Posterior vena cava (tissue), 2 donors: Measurements from ENCODE around the gene FAM168A. TPM values are rescaled to one million over a fixed set of nuclear protein-coding genes. Genes with fewer than 3 reads are reported as not detected.
"Not testable (repeated sequence)": the region's sequence is repeated elsewhere in the genome, so short reads cannot be mapped to it uniquely, and the experiment has no call there.

ENCODE experiments used
- DNase-seq: peaks from one replicate; pipeline ENCODE4 v3.0.0-alpha.2; 2020; ENCODE audit warnings: low spot score
- intact Hi-C, 2 donors: fragments of 100-400 bp; cut with DNase I; formaldehyde crosslinking; loops; one replicate each; pipeline versions ENCODE4 v1.14.1 to v1.14.2; 2022 to 2023
- total RNA-seq, 2 donors: library from RNA; stranded (reverse); fragmentation: NEBNext Ultra II Directional; extraction: Animal tissue kit (Norgen Biotek cat#: 25700); gene quantifications; one replicate each; pipeline ENCODE4 v1.2.1, GENCODE V29; 2021
- donor health status: DM: yes; HTN: yes; CAD: no.
- donor health status: DM: yes; HTN: yes; CAD: no.

Gene FAM168A
- total RNA-seq, 2 donors from 2014 or later = 32.7 to 38.3 TPM

DNA sequence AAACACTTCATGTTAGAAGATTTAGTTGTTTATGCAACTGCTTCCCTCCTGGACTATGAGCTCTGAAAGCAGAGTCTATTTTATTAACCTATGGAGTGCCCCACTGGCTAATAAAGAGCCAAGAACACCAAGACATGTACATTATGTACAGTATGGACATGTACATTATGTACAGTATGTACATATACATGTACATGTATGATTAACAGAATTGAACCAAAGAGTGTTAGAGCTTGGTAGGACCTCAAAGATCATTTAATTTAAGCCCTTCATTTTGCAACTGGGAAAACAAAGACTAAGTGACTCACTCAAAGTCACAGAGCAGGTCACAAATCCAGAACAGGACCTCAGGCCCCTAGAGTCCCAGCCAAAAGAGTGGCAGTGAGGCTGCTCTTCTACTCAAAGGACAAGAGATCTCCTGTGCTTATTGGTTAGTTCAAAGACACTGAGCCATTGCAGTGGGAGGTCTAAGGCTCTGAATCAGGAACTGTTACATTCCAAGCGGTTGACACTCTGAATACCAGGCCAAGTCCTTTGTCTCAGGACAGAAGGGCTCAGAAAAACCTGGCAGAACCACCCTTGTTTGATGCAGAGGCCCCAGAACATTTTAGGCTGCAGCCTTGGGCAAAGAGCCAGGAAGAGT lies 103.8 kb downstream of the FAM168A start:
- no peak for DNase-seq
- intact Hi-C loops = no loop called here

DNA sequence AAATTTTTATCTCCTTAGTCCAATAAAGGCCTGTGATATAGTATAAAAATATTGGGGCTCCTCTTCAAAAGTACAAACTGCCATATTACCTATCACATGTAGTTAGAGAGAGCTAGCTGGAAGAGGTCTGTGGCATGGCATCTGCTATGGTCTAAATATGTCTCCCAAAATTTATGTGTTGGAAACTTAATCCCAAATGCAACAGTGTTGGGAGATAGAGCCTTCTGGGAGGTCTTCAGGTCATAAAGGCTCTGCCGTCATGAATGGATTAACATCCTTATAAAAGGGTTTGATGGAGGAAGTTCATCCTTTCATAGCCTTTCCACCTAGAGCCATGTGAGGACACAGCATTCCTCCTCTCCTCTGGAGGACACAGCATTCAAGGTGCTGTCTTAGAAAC lies 116.3 kb downstream of the FAM168A start:
- intact Hi-C loops = no loop called here
- no peak for DNase-seq

DNA sequence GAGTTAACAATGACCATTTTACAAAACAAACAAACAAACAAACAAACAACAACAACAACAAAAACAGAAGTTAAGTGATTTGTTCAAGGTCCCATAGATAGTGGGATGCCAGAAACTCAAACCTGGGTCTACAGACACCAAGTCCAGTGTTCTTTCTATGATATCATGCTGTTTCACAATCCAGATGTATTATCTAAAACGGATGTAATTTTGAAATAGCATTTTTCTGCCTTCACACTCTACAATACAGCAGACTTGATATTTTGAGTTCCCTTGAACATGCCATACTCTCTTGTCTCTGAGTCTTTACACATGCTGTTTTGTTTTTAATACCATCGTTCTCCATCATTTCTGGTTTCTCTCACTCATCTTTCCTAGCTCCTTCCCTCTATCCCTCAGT lies 117.2 kb downstream of the FAM168A start:
- DNase-seq = no peak

DNA sequence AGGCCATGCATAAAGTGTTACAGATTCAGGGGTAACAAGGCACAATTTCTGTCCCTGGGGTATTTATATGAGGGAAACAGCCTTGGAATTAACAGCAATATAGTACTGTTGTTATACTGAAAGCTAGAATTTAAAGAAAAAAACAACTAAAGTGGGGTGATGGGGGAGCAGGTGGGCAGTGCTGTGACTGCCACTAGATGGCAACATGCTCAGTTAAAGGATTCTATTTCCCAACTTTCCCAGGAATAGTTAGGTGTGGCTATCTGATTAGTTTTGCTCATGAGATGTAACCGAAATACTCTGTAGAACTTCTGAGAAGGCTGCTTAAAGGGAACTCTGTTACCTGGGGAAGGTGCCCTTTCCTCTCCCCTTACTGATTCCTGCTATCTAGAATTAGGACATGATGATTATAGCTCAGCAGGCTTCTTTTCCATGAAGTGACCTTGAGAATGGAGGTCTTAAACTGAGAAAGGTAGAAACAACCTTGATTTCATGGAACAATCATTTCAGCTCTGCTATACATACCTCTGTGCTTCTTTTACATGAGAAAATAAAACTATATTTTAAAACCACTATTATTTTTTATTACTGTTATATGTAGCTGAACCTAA lies 119.1 kb downstream of the FAM168A start:
- intact Hi-C loops = no loop called here

More for the DNA sequence above, 117.2 kb downstream of the FAM168A start:
- intact Hi-C loops = no loop called here

DNA sequence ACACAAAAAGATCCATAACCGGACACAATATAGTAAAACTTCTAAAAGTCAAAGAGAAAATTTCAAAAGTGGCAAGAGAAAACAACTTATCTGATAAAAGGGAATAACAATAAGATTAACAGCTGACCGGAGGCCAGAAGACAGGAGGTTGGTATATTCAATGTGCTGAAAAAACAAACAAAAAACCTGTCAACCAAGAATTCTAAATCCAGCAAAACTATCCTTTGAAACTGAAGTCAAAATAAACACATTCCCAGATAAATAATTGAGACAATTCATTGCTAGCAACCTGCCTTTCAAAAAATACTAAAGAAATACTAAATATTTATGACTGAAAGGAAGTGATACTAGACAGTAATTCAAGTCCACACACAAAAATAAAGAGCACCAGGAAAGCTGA lies 120.4 kb downstream of the FAM168A start:
- intact Hi-C loops = no loop called here
- DNase-seq = no peak

More for the DNA sequence above, 119.1 kb downstream of the FAM168A start:
- no peak for DNase-seq

DNA sequence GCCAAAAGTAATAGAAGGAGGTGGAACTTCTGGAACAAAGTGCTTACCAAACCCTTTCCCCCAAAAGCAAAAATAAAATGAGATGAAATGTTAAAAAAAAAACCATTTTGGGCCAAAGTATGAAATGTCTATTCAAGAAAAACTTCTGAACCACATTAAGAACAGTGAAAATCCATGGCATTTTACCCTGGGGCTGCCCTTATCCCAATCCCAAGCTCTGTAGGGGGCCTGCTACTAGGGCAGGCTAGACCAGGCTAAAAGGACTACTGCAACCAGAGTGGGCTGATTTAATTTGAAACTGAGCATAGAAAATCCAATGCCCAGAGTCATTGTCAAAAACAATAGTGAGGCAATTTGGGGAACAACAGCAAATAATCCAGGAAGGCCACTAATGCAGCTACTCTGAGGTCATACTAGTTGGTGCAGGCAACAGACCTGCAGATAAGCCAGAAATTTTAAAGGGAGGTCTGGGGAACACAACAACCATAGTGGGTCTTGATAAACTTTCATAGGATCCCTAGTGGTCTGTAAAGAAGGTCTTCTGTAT lies 122.3 kb downstream of the FAM168A start:
- intact Hi-C loops = no loop called here
- DNase-seq = no peak

DNA sequence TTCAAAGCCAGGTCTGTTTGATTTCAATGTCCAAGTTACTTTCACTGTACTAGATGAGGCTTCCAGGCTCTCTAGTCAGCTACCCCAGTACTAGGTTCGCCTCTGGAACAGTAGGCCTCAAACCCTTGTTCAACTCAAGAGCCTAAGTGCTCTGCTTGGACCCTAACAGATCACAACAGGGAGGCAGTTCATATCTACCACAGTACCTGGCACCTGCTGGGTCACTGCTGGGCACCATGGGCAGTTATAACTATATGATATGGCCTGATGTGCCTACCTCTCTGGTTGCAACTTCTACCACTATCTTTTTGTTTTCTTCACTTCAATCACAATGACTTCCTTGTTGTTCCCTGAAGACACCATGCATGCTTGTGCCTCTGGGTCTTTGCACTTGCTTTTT lies 124.7 kb downstream of the FAM168A start:
- intact Hi-C loops = no loop called here
- no peak for DNase-seq

DNA sequence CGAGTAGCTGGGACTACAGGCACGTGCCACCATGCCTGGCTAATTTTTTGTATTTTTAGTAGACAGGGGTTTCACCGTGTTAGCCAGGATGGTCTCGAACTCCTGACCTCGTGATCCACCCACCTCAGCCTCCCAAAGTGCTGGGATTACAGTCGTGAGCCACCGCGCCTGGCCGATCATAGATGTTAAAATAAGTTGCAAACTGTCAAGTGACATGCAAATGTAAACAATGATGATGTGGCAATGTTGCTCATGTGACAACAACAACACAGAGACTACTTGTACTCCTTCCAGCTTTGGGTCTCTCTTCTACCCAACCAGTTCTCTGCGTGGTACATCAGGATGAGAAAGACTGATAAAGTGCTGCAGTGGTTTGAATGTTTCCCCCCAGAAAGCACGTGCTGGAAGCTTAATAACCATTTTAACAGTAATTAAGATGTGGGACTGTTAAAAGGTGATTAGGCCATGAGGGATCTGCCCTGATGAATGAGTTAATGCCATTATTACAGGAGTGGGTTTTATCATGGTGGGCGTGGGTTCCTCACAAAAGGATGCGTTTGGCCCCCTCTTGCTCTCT lies 127.8 kb downstream of the FAM168A start:
- intact Hi-C loops, DNase-seq: not testable (repeated sequence)

DNA sequence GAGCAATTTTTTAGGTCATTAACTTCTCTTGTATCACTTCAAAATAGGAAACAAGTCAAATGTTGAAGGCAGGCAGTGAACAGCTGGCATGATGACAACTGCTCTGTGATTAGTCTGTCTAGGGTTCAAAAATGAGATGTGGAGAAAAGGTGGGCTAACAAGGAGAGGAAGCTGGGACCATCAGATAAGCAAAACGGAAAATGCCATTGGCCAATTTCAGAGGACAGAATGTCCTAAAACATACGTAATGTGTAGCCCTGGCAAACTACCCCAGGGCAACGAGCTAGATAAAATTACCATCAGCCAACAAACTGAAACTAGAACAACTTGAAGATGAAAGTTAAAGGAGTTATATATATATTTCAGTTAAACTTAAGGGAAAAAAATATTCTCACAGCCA lies 128.5 kb downstream of the FAM168A start:
- intact Hi-C loops = no loop called here
- DNase-seq = no peak

DNA sequence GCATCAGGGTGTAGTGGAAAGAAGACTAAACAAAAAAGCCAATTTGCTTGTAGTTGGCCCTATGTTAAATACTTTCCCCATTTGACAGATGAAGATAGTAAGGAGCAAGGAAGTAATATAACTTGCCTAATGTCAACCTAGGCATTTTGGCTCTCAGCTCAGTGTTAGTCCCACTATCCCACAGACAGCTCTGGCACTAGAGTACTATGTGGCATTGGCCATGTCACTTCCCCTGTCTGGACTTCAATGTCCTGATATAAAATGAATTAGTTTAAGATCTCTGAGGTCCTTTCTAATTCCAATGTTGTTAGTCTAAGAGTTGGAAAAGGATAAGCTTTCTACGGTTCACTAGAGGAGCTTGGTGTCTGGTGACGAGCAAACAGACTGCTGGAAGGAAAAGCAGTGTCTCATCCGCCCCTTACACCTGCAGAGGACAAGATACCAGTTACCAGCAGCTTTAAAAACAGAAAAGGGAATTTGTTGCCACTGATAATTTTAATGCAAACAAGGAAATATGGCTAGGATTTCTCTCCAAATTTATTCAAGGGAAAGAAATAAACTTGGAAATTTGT lies 129.2 kb downstream of the FAM168A start:
- no peak for DNase-seq
- intact Hi-C loops = no loop called here

DNA sequence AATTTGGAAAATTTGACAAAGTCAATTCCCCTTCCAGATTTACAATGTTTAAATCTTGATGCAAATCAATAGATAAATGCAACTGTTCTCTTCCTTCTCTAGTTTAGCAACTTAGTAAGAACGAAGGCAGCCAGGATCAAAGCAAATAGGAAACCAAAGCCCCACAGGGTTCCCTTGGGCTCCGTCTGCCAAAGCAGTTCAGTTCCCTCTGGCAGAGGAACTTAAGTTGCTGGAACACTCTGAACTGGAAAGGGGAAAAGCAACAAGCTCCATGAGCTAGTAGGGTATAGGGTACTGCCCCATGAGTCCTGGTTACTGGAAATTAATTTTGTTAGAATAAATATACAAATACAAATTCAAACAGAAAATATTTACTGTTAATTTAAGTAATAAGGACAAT lies 130.4 kb downstream of the FAM168A start:
- no peak for DNase-seq
- intact Hi-C loops = no loop called here

DNA sequence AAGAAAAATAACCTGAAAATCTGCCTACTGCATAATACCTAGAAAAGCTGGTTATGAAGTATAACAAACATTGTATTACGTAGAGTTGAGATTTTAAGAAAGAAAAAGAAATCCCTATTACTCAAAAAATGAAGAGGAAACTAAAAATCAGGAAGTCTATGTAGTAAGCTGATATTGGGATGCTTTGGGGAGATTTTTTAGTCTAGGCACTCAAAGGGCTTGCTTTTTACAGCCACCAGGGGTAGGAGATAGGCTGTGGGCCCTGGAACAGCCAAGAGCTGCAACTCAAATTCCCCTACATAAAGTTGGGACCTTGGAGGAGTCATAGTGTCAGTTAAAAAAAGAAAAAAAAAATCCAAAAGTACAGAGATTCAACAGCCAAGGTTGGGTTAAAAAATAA lies 131.3 kb downstream of the FAM168A start:
- DNase-seq = no peak
- intact Hi-C loops = no loop called here

DNA sequence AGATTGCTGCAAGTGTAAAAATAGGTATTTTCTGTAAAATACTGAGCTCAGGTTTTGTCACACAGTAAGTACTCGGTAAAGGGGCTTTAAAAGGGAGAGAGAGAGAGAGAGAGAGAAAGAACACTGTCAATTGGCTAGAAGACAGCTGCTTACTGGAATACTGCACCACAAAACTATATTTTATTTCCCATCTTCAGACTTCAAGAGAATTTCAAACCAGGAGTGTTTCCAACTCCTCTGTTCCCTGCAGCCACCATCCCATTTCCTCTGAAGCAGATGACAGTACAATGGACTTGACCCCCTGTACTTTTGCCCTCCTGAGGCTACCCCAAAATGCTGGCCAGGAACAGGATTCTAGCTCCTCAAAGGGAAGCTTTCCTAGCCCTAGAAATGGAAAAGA lies 132.0 kb downstream of the FAM168A start:
- no peak for DNase-seq
- intact Hi-C loops = no loop called here

DNA sequence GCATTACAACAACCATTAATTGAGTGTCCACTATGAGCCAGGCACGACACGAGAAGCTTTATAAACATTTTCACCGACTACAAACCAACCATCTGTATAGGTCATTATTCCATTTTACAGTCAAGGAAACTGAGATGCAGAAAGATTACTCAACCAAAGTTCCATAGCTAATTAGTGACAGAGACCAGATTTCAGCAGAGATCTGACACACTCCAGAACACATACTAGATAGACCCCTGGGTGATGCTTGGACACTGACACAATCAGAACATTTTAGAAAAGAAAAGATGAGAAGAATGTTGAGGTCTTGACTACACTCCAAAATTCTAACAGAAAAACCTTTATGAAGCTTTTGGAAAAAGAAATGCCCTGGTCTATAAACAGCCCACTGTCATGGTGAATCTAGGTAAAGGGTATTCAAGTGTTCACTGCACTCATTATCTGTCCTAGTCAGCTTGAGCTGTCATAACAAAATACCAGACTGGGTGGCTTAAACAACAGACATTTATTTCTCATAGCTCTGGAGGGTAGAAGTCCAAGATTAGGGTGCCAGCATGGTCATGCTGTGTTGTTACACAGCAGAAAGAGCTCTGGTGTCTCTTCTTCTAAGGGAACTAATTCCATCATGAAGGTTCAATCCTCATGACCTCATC lies 132.8 kb downstream of the FAM168A start:
- DNase-seq = no peak
- intact Hi-C loops = no loop called here

DNA sequence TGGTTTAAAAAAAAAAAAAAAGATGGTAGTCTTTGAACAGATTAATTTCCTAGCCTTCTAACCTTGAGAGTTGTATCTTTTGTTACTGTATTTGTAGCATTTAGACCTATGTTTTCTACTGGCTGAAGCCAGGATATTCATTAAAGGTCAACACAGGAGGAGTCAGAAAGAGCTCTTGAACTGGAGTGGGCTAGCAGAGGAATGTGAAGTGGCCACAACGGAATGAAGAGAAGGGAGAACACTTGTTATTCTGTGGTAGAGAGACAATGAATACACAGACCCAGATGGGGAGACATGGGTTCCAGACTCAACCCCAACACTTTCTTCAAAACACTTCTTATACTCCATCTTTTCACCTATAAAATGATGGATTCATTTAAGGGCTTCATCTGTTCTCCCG lies 133.6 kb downstream of the FAM168A start:
- intact Hi-C loops = no loop called here
- no peak for DNase-seq

DNA sequence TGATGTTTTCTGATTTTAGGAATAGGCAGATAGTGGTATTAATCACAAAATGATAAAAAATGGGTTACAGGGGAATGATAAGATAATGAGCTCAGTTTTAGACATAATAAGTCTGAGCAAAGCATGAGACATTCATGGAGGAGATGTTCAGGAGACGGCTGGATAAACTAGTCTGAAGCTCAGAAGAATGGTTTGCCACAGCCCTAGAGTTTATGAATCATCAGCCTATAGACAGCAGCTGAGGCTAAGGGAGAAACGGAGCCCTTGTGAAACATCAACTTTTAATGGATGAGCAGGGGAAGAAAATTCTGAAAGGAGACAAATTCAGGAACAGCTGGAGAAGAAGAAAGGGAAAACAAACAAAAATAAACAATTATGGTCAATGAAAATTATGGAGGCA lies 134.6 kb downstream of the FAM168A start:
- intact Hi-C loops = no loop called here
- DNase-seq = no peak

DNA sequence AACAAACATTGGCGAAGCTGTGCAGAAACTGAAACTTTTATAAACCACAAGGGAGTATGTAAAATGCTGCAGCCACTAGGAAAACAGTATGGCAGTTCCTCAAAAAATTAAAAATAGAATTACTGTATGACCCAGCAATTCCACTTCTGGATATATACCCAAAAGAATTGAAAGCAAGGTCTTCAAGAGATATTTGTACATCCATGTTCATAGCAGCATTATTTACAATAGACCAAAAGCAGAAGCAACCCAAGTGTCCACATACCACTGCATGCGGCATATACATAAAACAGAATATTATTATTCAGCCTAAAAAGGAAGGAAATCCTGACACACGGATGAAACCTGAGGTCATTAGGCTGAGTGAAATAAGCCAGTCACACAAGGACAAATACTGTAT lies 135.9 kb downstream of the FAM168A start:
- no peak for DNase-seq
- intact Hi-C loops = no loop called here

DNA sequence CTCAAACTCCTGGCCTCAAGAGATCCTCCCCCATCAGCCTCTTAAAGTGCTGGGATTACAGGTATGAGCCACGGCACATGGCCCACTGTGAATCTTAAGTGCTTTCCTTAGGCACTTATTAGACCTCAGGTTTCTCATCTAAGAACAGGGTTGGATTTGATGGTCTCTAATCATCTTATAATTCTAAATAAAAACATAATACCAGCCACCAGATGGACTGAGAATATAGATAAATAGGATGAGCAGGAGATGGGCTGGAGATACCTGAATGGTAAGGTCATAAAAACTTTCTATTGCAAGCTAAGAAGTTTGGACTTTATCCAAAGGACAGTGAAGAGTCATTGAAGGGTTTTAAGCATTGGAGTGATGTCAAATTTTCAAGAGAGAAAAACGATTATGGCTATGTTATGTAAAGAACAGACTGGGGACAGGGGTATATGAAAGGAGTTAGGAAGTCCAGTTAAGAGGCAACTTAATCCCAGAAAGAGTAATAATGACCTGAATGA lies 136.5 kb downstream of the FAM168A start:
- intact Hi-C loops = no loop called here
- DNase-seq = no peak

DNA sequence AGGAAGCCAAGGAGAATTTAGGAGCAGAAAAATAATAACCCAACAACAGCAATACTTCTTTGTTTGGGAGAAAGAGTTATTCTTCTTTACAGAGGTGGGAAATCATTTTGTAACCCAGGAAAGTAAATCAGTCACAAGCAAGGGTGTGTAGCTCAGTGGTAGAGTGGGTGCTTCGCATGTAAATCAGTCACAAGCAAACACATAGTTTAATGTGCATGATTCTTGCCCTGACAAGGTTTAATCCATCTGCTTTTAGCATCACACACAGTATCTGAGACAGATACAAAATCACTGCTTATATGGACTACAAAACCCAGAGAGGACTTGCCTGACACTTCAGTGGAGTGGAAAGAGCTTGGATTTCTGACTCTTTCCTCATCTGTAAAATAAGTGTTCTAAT lies 139.7 kb downstream of the FAM168A start:
- intact Hi-C loops = no loop called here
- DNase-seq = no peak

DNA sequence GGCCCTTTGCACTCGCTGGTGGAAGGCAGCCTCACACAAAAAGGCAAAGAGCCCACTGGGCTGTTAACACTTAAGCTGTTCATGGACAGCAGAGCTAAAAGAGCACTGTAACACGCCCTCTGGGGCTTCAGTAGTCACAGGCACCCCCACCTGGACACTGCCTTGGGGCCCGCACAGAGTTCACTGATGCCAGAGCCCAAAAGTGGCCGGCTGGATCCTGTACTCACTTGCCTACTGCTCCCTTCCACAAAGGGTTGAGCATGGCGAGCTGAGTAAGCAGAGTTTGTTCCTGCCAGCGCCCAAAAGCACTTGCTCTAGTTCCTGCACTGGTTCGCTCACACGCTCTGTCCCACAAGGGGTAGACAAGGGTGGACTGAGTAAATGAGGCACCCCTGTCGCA lies 142.9 kb downstream of the FAM168A start:
- intact Hi-C loops = no loop called here
- DNase-seq = no peak
